Neutrophil (primary cell): ENCODE results near the gene SORCS2.

Source experiments
- H3K27ac ChIP-seq: fragments of 200-600 bp; sonication (generic); 2 replicates; pipeline ENCODE4 v1.5.1; 2016; ENCODE audit warnings: mild to moderate bottlenecking, moderate library complexity
- H3K27me3 ChIP-seq: fragments of 200-600 bp; sonication (generic); 2 replicates; pipeline ENCODE4 v1.6.0; 2016; ENCODE audit warnings: mild to moderate bottlenecking
- H3K36me3 ChIP-seq: fragments of 200-600 bp; sonication (generic); 2 replicates; pipeline ENCODE4 v1.5.1; 2017
- H3K4me1 ChIP-seq, 2 experiments: fragments of 200-600 bp in 1 of 2; sonication (generic) in 1 of 2; 1 replicate in 1 of 2; 2 replicates in 1 of 2; pipeline versions ENCODE4 v1.5.1 to v1.6.1; 2013 to 2016; ENCODE audit warnings: low read depth in 1 of 2, low read length in 1 of 2, mild to moderate bottlenecking in 1 of 2, moderate library complexity in 1 of 2; ENCODE audit not compliant: control insufficient read depth in 1 of 2, insufficient read depth in 1 of 2
- H3K4me3 ChIP-seq, 2 experiments: fragments of 200-600 bp in 1 of 2; sonication (generic) in 1 of 2; 1 replicate in 1 of 2; 2 replicates in 1 of 2; pipeline ENCODE4 v1.5.1; 2013 to 2016; ENCODE audit warnings: low read depth in 1 of 2, low read length in 1 of 2, mild to moderate bottlenecking in 1 of 2, moderate library complexity in 1 of 2
- H3K9me3 ChIP-seq: fragments of 200-600 bp; sonication (generic); 2 replicates; pipeline ENCODE4 v1.5.1; 2016
- TF ChIP-seq, protein P1 (sequence below): fragments of 200-600 bp; sonication (generic); IDR thresholded peaks from 2 replicates; pipeline ENCODE4 v1.5.1; 2016; ENCODE audit warnings: antibody characterized with exemption

Gene SORCS2

DNA sequence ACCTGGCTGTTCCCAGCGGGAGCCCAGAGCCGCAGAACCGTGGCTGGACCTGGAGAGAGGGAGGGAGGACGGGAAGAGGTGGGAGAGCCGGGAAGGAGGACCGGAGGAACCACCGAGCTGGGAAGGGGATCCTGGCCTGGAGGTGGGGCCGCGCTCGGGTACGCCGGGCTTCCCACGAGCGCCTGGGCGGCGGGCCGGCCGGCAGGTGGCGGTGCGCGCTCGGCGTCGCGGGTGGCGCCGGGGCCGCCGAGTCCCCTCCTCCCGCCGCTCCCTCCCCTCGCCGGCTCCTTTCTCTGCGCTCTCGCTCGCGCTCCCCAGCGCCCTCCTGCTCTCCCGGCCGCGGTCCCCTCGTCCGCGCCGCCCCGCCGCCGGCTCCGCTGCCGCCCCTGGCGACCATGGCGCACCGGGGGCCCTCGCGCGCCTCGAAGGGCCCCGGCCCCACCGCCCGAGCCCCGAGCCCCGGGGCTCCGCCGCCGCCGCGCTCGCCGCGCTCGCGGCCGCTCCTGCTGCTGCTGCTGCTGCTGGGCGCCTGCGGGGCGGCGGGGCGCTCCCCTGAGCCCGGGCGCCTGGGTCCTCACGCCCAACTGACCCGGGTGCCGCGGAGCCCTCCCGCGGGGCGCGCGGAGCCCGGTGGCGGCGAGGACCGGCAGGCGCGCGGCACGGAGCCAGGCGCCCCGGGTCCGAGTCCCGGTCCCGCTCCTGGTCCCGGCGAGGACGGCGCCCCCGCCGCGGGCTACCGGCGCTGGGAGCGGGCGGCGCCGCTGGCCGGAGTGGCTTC is at the start of gene SORCS2:
Gene SORCS2, plus strand, starts transcription at position 287 of the 778 bp plus-strand sequence.
- TF ChIP-seq, protein P1, sequence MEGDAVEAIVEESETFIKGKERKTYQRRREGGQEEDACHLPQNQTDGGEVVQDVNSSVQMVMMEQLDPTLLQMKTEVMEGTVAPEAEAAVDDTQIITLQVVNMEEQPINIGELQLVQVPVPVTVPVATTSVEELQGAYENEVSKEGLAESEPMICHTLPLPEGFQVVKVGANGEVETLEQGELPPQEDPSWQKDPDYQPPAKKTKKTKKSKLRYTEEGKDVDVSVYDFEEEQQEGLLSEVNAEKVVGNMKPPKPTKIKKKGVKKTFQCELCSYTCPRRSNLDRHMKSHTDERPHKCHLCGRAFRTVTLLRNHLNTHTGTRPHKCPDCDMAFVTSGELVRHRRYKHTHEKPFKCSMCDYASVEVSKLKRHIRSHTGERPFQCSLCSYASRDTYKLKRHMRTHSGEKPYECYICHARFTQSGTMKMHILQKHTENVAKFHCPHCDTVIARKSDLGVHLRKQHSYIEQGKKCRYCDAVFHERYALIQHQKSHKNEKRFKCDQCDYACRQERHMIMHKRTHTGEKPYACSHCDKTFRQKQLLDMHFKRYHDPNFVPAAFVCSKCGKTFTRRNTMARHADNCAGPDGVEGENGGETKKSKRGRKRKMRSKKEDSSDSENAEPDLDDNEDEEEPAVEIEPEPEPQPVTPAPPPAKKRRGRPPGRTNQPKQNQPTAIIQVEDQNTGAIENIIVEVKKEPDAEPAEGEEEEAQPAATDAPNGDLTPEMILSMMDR: no peak
- H3K27me3 ChIP-seq: peaks cover 94% of the 10 kb centered on the region
- H3K4me3 ChIP-seq: no peak within 1 kb of the TSS
- no peaks in the 10 kb centered on the region for H3K36me3 ChIP-seq
- H3K9me3 ChIP-seq: no peaks in the 10 kb centered on the region
- no peaks in the 10 kb centered on the region for H3K4me1 ChIP-seq
- H3K27ac ChIP-seq: no peak within 1 kb of the TSS

DNA sequence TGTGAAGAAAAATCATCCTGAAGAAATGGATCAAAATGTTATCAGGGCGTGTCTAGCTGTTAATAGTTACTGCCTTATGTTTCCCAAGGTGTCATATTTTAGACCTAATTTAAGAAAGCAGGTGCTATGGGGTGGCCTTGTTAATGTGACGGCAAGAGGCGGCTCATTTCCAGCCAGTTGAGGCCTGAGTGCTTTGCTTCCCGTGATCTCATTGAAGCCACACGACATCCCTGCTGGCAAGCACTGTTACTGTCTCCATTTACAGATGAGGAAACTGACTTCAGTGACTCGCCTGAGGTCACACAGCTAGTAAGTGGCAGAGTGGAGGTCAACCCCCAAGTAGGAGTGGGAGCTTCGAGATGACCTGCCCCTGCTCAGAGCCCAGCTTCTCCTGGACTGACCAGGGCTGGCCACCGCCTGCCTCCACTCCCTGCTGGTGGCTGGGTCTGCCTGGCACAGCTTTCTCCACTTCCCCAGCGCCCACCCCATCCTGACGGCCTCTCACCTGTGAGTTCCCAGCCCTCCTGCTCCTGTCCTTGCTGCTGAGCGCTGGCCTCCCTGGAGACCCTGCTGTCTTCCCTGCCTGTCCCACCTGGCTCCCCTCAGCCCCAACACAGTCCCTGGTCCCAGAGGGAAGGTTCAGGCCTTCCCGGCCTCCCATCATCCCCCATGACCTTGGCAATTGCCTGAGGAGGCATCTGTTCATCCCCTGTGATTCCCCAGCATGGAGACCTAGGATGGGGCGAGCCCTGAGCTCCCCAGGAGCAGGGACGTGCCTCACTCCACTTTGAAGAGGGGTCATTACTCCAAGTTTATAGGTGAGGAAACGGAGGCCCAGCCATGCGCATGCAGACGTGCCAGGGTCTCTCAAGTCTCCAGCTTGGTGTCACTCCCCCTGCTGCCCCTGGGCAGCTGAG is 47.7 kb upstream of the SORCS2 start:
- Histone ChIP-seq H3K36me3 (no peaks in the 10 kb centered on the region), H3K27me3 (peaks cover 23% of the 10 kb centered on the region), H3K9me3 (no peaks in the 10 kb centered on the region), H3K4me1 (no peaks in the 10 kb centered on the region), H3K4me3 (no peak overlapping the region), H3K27ac (no peak overlapping the region)
- TF ChIP-seq, protein P1: no peak

DNA sequence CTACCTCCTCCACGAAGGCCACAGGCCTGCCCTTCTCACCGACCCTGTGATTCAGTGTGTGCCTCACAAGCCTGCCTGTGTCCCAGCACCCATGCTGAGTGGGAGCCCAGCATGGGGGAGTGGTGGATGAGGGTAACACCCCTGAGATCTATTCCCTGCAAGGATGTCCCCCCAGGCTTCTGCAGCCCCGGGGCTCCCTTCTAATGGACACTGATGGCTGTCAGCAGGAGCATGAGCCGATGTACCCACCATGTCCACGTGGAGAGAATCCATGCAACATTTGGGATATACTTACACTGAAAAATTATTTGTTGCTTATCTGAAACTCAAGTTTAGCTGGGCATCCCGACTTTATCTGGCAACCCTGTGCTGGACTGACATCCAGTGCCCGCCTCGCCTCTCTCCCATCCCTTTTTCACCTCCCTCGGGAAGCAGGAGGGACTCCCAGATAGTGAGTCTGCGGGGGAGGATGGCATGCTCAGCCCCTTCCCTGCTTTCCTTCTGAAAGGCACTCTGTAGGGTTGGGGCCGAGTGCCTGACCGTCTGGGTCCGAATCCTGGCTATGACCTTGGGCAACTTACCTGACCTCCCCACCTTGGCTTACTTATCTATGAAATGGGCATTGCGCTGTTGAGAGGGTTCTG is 46.9 kb upstream of the SORCS2 start:
- no peaks in the 10 kb centered on the region for H3K36me3 ChIP-seq
- TF ChIP-seq, protein P1: no peak
- H3K4me1 ChIP-seq: no peaks in the 10 kb centered on the region
- no peak overlapping the region for H3K4me3 ChIP-seq
- no peaks in the 10 kb centered on the region for H3K9me3 ChIP-seq
- peaks cover 20% of the 10 kb centered on the region for H3K27me3 ChIP-seq
- no peak overlapping the region for H3K27ac ChIP-seq

DNA sequence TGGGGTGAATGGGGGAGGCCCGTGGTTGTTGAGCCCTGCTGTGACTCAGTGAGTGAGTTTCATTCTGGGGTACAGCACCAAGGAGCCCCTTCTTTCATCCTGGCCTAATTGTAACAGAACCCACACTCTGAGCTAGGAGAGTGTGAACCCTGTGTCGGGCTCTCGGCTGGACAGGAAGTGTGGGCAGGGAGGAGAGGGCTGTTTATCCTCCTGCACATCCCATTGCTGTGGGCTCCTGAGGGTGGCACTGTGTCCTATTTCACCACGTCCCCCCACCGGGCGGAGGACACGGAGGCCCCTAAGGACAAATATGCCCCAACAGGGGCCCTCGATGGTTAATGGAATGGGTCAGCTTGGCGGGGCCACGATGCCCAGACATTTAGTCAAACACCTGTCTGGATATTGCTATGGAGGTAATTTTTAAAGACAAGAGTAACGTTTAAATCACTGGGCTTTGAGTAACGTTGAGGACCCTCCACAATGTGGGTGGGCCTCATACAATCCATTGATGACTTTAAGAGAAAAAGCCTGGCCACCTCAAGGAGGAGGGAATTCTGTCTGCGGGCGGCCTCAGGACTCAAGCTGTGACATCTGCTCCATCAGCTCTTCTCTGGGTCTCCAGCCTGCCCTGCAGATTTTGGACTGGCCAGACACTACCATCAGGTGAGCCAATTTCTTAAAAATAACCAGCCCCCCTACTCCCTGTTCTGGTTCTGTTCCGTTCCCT is 46.1 kb upstream of the SORCS2 start:
- no peaks in the 10 kb centered on the region for H3K9me3 ChIP-seq
- H3K4me1 ChIP-seq: no peaks in the 10 kb centered on the region
- no peak overlapping the region for H3K4me3 ChIP-seq
- no peak overlapping the region for H3K27ac ChIP-seq
- TF ChIP-seq, protein P1: no peak
- H3K36me3 ChIP-seq: no peaks in the 10 kb centered on the region
- H3K27me3 ChIP-seq: peaks cover 20% of the 10 kb centered on the region

DNA sequence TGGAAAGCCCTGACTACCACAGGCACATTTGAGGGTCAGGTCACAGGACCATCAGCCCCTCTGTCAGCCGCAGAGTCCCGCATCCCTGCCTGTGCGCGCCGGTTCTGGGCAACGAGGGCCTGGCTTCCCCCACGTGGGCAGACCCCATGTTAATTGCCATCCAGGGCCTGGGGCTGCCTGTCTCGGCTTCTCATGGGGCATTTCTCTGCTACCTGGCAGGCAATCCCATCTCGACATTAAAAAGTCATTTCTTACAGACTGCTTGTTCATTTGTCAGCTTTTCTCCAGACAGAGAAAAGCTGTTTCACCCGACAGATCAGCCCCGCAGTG is 45.6 kb upstream of the SORCS2 start:
- no peaks in the 10 kb centered on the region for H3K4me1 ChIP-seq
- no peaks in the 10 kb centered on the region for H3K36me3 ChIP-seq
- TF ChIP-seq, protein P1: no peak
- no peak overlapping the region for H3K27ac ChIP-seq
- no peak overlapping the region for H3K4me3 ChIP-seq
- H3K9me3 ChIP-seq: no peaks in the 10 kb centered on the region
- H3K27me3 ChIP-seq: peaks cover 20% of the 10 kb centered on the region
